IMR-90 (cell line): Measurements from ENCODE around the gene BZW2. TPM values are rescaled to one million over a fixed set of nuclear protein-coding genes. Genes with fewer than 3 reads are reported as not detected.
A peak's percentile ranks its signal among the peaks of the same experiment; 100 is the strongest.

Source experiments
- ATAC-seq: fragments of 200-7000 bp; cut with Tn5 transposase; 2 replicates; pipeline ENCODE4 v1.9.1; 2020; ENCODE audit warnings: low read depth, mild to moderate bottlenecking, moderate library complexity
- BruUV-seq: library from RNA; stranded (reverse); fragments of 400-500 nt; replicated peaks from 2 replicates; lab custom pipeline; 2021; lab: Mats Ljungman, UMichigan
- CTCF ChIA-PET: fragments of 300-600 bp; formaldehyde crosslinking; extraction: SDS; loops from one replicate; lab custom pipeline; 2021; ENCODE audit warnings: antibody characterized with exemption; lab: Yijun Ruan, JAX
- POLR2A ChIA-PET: fragments of 300-600 bp; sonication (Branson Sonifier 250); formaldehyde crosslinking; loops from one replicate; lab custom pipeline; 2022; ENCODE audit warnings: antibody characterized with exemption; ENCODE audit not compliant: unreplicated experiment; lab: Charles Lee
- DNase-seq: peaks from one replicate; pipeline ENCODE4 v3.0.0; 2013
- H2AFZ ChIP-seq: replicated peaks from 2 replicates; pipeline ENCODE3; 2013; ENCODE audit warnings: low read length, mild to moderate bottlenecking; ENCODE audit not compliant: poor library complexity
- H2AK5ac ChIP-seq: 2 replicates; pipeline ENCODE4 v1.6.1; 2013; ENCODE audit warnings: low read depth, low read length, inconsistent platforms
- H2AK9ac ChIP-seq: replicated peaks from 2 replicates; pipeline ENCODE3; 2013; ENCODE audit warnings: mild to moderate bottlenecking, low read depth, low read length, moderate library complexity; ENCODE audit not compliant: poor library complexity
- H2BK120ac ChIP-seq: 2 replicates; pipeline ENCODE4 v1.6.1; 2013; ENCODE audit warnings: low read depth, low read length, inconsistent platforms
- H2BK15ac ChIP-seq: 3 replicates; pipeline ENCODE4 v1.6.1; 2013; ENCODE audit warnings: low read depth, low read length, inconsistent platforms
- H2BK20ac ChIP-seq: 2 replicates; pipeline ENCODE4 v1.6.1; 2013; ENCODE audit warnings: low read depth, mild to moderate bottlenecking, inconsistent platforms, low read length, moderate library complexity
- H2BK5ac ChIP-seq: 2 replicates; pipeline ENCODE4 v1.6.1; 2013; ENCODE audit warnings: mild to moderate bottlenecking, low read depth, low read length, inconsistent platforms; ENCODE audit not compliant: poor library complexity, severe bottlenecking
- H3K14ac ChIP-seq: replicated peaks from 2 replicates; pipeline ENCODE4 v1.6.1; 2013; ENCODE audit warnings: low read depth, low read length, inconsistent platforms
- H3K18ac ChIP-seq: 2 replicates; pipeline ENCODE4 v1.6.1; 2013; ENCODE audit warnings: low read depth, low read length, control low read depth
- H3K23ac ChIP-seq: 2 replicates; pipeline ENCODE4 v1.6.1; 2013; ENCODE audit warnings: low read depth, low read length, inconsistent platforms
- H3K27ac ChIP-seq: 2 replicates; pipeline ENCODE4 v1.5.1; 2013; ENCODE audit warnings: mild to moderate bottlenecking, control low read depth, low read length; ENCODE audit not compliant: insufficient read depth
- H3K27me3 ChIP-seq: 2 replicates; pipeline ENCODE4 v1.6.1; 2013; ENCODE audit warnings: low read length; ENCODE audit not compliant: control insufficient read depth, insufficient read depth
- H3K36me3 ChIP-seq: 2 replicates; pipeline ENCODE4 v1.6.1; 2013; ENCODE audit warnings: low read length, mixed read lengths; ENCODE audit not compliant: control insufficient read depth, insufficient read depth
- H3K4ac ChIP-seq: 2 replicates; pipeline ENCODE4 v1.6.1; 2013; ENCODE audit warnings: low read depth, low read length, inconsistent platforms
- H3K4me1 ChIP-seq: 2 replicates; pipeline ENCODE4 v1.6.1; 2013; ENCODE audit warnings: low read length, mixed read lengths; ENCODE audit not compliant: control insufficient read depth, insufficient read depth
- H3K4me2 ChIP-seq: 2 replicates; pipeline ENCODE4 v1.6.1; 2013; ENCODE audit warnings: low read depth, mild to moderate bottlenecking, control low read depth, low read length, moderate library complexity
- H3K4me3 ChIP-seq: 2 replicates; pipeline ENCODE4 v1.5.1; 2013; ENCODE audit warnings: low read depth, mild to moderate bottlenecking, control low read depth, low read length, moderate library complexity; ENCODE audit not compliant: insufficient read depth
- H3K56ac ChIP-seq: 2 replicates; pipeline ENCODE4 v1.6.1; 2013; ENCODE audit warnings: low read length, inconsistent platforms; ENCODE audit not compliant: insufficient read depth; ENCODE audit errors: extremely low read depth
- H3K79me1 ChIP-seq, 2 experiments: 2 replicates each; pipeline ENCODE4 v1.6.1; 2013; ENCODE audit warnings: low read length in 2 of 2, inconsistent platforms in 1 of 2, low read depth in 1 of 2
- H3K9ac ChIP-seq: 2 replicates; pipeline ENCODE4 v1.6.1; 2013; ENCODE audit warnings: low read depth, low read length, control low read depth
- H3K9me1 ChIP-seq: 2 replicates; pipeline ENCODE4 v1.6.1; 2013; ENCODE audit warnings: low read length, inconsistent platforms; ENCODE audit not compliant: insufficient read depth
- H3K9me3 ChIP-seq: 2 replicates; pipeline ENCODE4 v1.6.1; 2013; ENCODE audit warnings: low read length; ENCODE audit not compliant: control insufficient read depth, insufficient read depth
- H4K20me1 ChIP-seq: 2 replicates; pipeline ENCODE4 v1.6.1; 2013; ENCODE audit warnings: low read length, inconsistent platforms; ENCODE audit not compliant: insufficient read depth
- H4K5ac ChIP-seq: 2 replicates; pipeline ENCODE4 v1.6.1; 2013; ENCODE audit warnings: mild to moderate bottlenecking, low read depth, low read length, control low read depth
- H4K8ac ChIP-seq, 2 experiments: 2 replicates each; pipeline ENCODE4 v1.6.1; 2013; ENCODE audit warnings: low read depth in 2 of 2, low read length in 2 of 2, control low read depth in 1 of 2, inconsistent platforms in 1 of 2
- H4K91ac ChIP-seq: 2 replicates; pipeline ENCODE4 v1.6.1; 2013; ENCODE audit warnings: low read depth, low read length, inconsistent platforms; ENCODE audit not compliant: insufficient read depth
- BHLHE40 ChIP-seq: fragments of 150-350 bp; IDR thresholded peaks from 2 replicates; pipeline ENCODE4 v1.6.1; 2016; ENCODE audit warnings: mild to moderate bottlenecking, low read depth, low read length
- CEBPB ChIP-seq: IDR thresholded peaks from 2 replicates; pipeline ENCODE4 v1.6.1; 2012; ENCODE audit warnings: low read depth, low read length, improper control_type of control experiment
- FOS ChIP-seq: fragments of 150-350 bp; IDR thresholded peaks from 2 replicates; pipeline ENCODE4 v1.6.1; 2016; ENCODE audit warnings: low read depth, low read length
- MAFK ChIP-seq: IDR thresholded peaks from 2 replicates; pipeline ENCODE4 v1.6.1; 2012; ENCODE audit warnings: low read depth, low read length, improper control_type of control experiment
- MAZ ChIP-seq: IDR thresholded peaks from 2 replicates; pipeline ENCODE4 v1.6.1; 2012; ENCODE audit warnings: low read depth, mild to moderate bottlenecking, low read length, improper control_type of control experiment, moderate library complexity, borderline replicate concordance
- MXI1 ChIP-seq: IDR thresholded peaks from 2 replicates; pipeline ENCODE4 v1.6.1; 2012; ENCODE audit warnings: low read depth, mild to moderate bottlenecking, low read length, moderate library complexity, borderline replicate concordance
- NFE2L2 ChIP-seq: fragments of 150-350 bp; IDR thresholded peaks from 2 replicates; pipeline ENCODE4 v1.6.1; 2016; ENCODE audit warnings: low read depth, mild to moderate bottlenecking, low read length
- POLR2A ChIP-seq: IDR thresholded peaks from 2 replicates; pipeline ENCODE4 v1.6.1; 2012; ENCODE audit warnings: mild to moderate bottlenecking, low read depth, low read length
- RAD21 ChIP-seq: IDR thresholded peaks from 2 replicates; pipeline ENCODE4 v1.6.1; 2012; ENCODE audit warnings: low read length, improper control_type of control experiment
- RCOR1 ChIP-seq: IDR thresholded peaks from 2 replicates; pipeline ENCODE4 v1.6.1; 2012; ENCODE audit warnings: mild to moderate bottlenecking, low read length, improper control_type of control experiment; ENCODE audit not compliant: insufficient replicate concordance
- SMC3 ChIP-seq: fragments of 150-350 bp; IDR thresholded peaks from 2 replicates; pipeline ENCODE4 v1.6.1; 2016; ENCODE audit warnings: low read depth, mild to moderate bottlenecking, antibody characterized with exemption, low read length, moderate library complexity
- dilution Hi-C: fragments of 300-500 bp; cut with HindIII; formaldehyde crosslinking; loops from one replicate; pipeline ENCODE4 v1.14.3; 2018; ENCODE audit warnings: low sequenced_read_pairs; ENCODE audit not compliant: unreplicated experiment
- in situ Hi-C: fragments of 300-500 bp; cut with MboI; formaldehyde crosslinking; loops from 3 replicates; pipeline ENCODE4 v1.14.3; 2019; ENCODE audit warnings: low sequenced_read_pairs, inconsistent platforms, mixed read lengths
- intact Hi-C: fragments of 100-400 bp; cut with micrococcal nuclease; formaldehyde crosslinking; loops from 2 replicates; pipeline ENCODE4 v1.10.0; 2022
- polyA plus RNA-seq, 3 experiments: library from polyadenylated mRNA; depleted of rRNA; stranded (reverse); fragments of >200 nt; gene quantifications; 2 replicates each; pipeline ENCODE4 v1.2.3, GENCODE V29; 2012; ENCODE audit warnings: low replicate concordance in 1 of 3
- total RNA-seq: library from RNA; depleted of rRNA; stranded (reverse); fragments of >200 nt; gene quantifications from 2 replicates; pipeline ENCODE4 v1.2.3, GENCODE V29; 2012
- TF ChIP-seq, protein P1 (sequence below): fragments of 150-350 bp; IDR thresholded peaks from 2 replicates; pipeline ENCODE4 v1.6.1; 2017; ENCODE audit warnings: mild to moderate bottlenecking, antibody characterized with exemption, low read length, low read depth
- TF ChIP-seq, protein P2 (sequence below): conservative IDR thresholded peaks from 2 replicates; pipeline ENCODE4 v1.5.1; 2012; ENCODE audit warnings: mild to moderate bottlenecking, low read depth, low read length, improper control_type of control experiment
- TF ChIP-seq, protein P3 (sequence below): fragments of 150-350 bp; IDR thresholded peaks from 2 replicates; pipeline ENCODE4 v1.6.1; 2016; ENCODE audit warnings: low read depth, mild to moderate bottlenecking, low read length, moderate library complexity, borderline replicate concordance

Gene BZW2
- total and polyA plus RNA-seq, 2 of the 4 experiments (the other 2 are of a cell fraction), result 58.1 to 92.9 TPM

DNA sequence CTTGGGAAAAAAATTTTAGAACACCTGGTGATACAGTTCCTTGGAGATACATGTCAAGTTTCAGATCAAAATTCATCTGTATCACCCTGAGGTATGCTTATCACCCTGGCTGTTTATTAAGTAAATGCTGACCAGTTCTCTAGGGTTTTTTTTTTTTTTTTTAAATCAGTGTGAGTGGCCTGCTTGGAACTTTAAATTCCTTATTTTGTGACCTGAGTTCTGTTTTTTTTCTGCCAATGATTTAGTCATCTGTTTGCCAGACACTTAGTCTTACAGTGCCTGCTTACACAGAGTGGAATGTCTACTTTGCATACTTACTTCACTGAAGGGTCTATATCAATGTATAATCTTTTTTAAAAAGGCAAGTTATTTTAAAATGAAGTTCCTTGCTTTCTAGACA, 109.4 kb downstream of the BZW2 start:
- no peak overlapping the region for H2AK9ac ChIP-seq
- BruUV-seq, result no TSS peak
- H2BK15ac ChIP-seq, result no peak overlapping the region
- CTCF ChIA-PET, result interaction anchor here (1.5 kb wide), 1 partner anchor 11 kb away, joined by 3 read pairs; no protein-coding TSS in a partner anchor
- peak; percentile 36 for DNase-seq
- no peak overlapping the region for H3K4me2 ChIP-seq
- H2AFZ ChIP-seq, result no peak overlapping the region
- no peak overlapping the region for H3K4me3 ChIP-seq
- in situ Hi-C loops (no loop called here), dilution Hi-C loops (no loop called here), intact Hi-C loops (no loop called here)
- no peak overlapping the region for H4K8ac ChIP-seq
- H3K79me1 ChIP-seq, result no peaks in the 10 kb centered on the region
- no peak overlapping the region for H2BK20ac ChIP-seq
- H3K18ac ChIP-seq, result no peak overlapping the region
- H4K91ac ChIP-seq, result no peak overlapping the region
- H3K56ac ChIP-seq, result no peak overlapping the region
- H3K27ac ChIP-seq, result no peak overlapping the region
- H3K9me3 ChIP-seq, result no peaks in the 10 kb centered on the region
- H3K27me3 ChIP-seq, result no peaks in the 10 kb centered on the region
- POLR2A ChIA-PET, result no interaction called here
- no peak overlapping the region for H2BK5ac ChIP-seq
- ATAC-seq, result no peak; the same call in 1 of the 2 replicates
- H3K4ac ChIP-seq, result no peak overlapping the region
- H3K9ac ChIP-seq, result no peak overlapping the region
- H3K9me1 ChIP-seq, result no peaks in the 10 kb centered on the region
- H3K4me1 ChIP-seq, result no peaks in the 10 kb centered on the region
- no peaks in the 10 kb centered on the region for H4K20me1 ChIP-seq
- H3K36me3 ChIP-seq, result no peaks in the 10 kb centered on the region
- no peak overlapping the region for H3K14ac ChIP-seq
- H2BK120ac ChIP-seq, result no peak overlapping the region
- TF ChIP-seq NFE2L2 (no peak), MXI1 (no peak), FOS (no peak), RCOR1 (no peak), BHLHE40 (no peak), POLR2A (no peak), CEBPB (no peak), MAFK (no peak), SMC3 (no peak), RAD21 (no peak), MAZ (no peak)
- TF ChIP-seq, protein P1, sequence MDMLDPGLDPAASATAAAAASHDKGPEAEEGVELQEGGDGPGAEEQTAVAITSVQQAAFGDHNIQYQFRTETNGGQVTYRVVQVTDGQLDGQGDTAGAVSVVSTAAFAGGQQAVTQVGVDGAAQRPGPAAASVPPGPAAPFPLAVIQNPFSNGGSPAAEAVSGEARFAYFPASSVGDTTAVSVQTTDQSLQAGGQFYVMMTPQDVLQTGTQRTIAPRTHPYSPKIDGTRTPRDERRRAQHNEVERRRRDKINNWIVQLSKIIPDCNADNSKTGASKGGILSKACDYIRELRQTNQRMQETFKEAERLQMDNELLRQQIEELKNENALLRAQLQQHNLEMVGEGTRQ, result no peak
- TF ChIP-seq, protein P2, sequence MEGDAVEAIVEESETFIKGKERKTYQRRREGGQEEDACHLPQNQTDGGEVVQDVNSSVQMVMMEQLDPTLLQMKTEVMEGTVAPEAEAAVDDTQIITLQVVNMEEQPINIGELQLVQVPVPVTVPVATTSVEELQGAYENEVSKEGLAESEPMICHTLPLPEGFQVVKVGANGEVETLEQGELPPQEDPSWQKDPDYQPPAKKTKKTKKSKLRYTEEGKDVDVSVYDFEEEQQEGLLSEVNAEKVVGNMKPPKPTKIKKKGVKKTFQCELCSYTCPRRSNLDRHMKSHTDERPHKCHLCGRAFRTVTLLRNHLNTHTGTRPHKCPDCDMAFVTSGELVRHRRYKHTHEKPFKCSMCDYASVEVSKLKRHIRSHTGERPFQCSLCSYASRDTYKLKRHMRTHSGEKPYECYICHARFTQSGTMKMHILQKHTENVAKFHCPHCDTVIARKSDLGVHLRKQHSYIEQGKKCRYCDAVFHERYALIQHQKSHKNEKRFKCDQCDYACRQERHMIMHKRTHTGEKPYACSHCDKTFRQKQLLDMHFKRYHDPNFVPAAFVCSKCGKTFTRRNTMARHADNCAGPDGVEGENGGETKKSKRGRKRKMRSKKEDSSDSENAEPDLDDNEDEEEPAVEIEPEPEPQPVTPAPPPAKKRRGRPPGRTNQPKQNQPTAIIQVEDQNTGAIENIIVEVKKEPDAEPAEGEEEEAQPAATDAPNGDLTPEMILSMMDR, result no peak
- TF ChIP-seq, protein P3, sequence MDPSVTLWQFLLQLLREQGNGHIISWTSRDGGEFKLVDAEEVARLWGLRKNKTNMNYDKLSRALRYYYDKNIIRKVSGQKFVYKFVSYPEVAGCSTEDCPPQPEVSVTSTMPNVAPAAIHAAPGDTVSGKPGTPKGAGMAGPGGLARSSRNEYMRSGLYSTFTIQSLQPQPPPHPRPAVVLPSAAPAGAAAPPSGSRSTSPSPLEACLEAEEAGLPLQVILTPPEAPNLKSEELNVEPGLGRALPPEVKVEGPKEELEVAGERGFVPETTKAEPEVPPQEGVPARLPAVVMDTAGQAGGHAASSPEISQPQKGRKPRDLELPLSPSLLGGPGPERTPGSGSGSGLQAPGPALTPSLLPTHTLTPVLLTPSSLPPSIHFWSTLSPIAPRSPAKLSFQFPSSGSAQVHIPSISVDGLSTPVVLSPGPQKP, result no peak
- no peak overlapping the region for H3K23ac ChIP-seq
- H2AK5ac ChIP-seq, result no peak overlapping the region
- no peak overlapping the region for H4K5ac ChIP-seq
